ENCODE results near the gene PCDHGB5.
"Not testable (repeated sequence)": the region's sequence is repeated elsewhere in the genome, so short reads cannot be mapped to it uniquely, and the experiment has no call there.

The PCDHGB5 gene

GRCh38 chr5:141397756-141398551 is at the start of gene PCDHGB5:
TSS of gene PCDHGB5 (plus strand) at chr5:141397947. CDS start at chr5:141398128, 181 bp downstream.
- peak; percentile 0 for DNase-seq

- DNase-seq, result no peak
Measured at GRCh38 chr5:141349917-141350619, 47.7 kb upstream of the PCDHGB5 start, which contains the start of gene PCDHGB1. TSS of gene PCDHGB1 (plus strand) at chr5:141350099. CDS start at chr5:141350261, 162 bp downstream.

GRCh38 chr5:141351591-141351990 is 46.2 kb upstream of the PCDHGB5 start:
- DNase-seq, result no peak

- DNase-seq, result no peak
Measured at GRCh38 chr5:141354900-141355469, 42.8 kb upstream of the PCDHGB5 start, which contains the start of gene PCDHGA4. TSS of gene PCDHGA4 (plus strand) at chr5:141355021. CDS start at chr5:141355108, 87 bp downstream.

- no peak for DNase-seq
Measured at GRCh38 chr5:141355641-141356040, 42.1 kb upstream of the PCDHGB5 start.

- no peak for DNase-seq
Measured at GRCh38 chr5:141356133-141356532, 41.6 kb upstream of the PCDHGB5 start.

- no peak for DNase-seq
Measured at GRCh38 chr5:141356950-141357349, 40.8 kb upstream of the PCDHGB5 start.

GRCh38 chr5:141359790-141360426 is 37.8 kb upstream of the PCDHGB5 start, which contains the start of gene PCDHGB2:
TSS of gene PCDHGB2 (plus strand) at chr5:141359994. CDS start at chr5:141360136, 142 bp downstream.
- DNase-seq, result no peak

GRCh38 chr5:141360685-141361084 is 37.1 kb upstream of the PCDHGB5 start:
- no peak for DNase-seq

GRCh38 chr5:141362719-141363118 is 35.0 kb upstream of the PCDHGB5 start:
- no peak for DNase-seq

- no peak for DNase-seq
Measured at GRCh38 chr5:141363952-141364660, 33.6 kb upstream of the PCDHGB5 start, which contains the start of gene PCDHGA5. TSS of gene PCDHGA5 (plus strand) at chr5:141364162. CDS start at chr5:141364331, 169 bp downstream.

GRCh38 chr5:141366016-141366896 is 31.5 kb upstream of the PCDHGB5 start:
- no peak for DNase-seq

- no peak for DNase-seq
Measured at GRCh38 chr5:141369994-141370848, 27.5 kb upstream of the PCDHGB5 start, which contains the start of gene PCDHGB3. TSS of gene PCDHGB3 (plus strand) at chr5:141370242. CDS start at chr5:141370395, 153 bp downstream.

GRCh38 chr5:141371572-141372475 is 25.9 kb upstream of the PCDHGB5 start:
- DNase-seq, result no peak

GRCh38 chr5:141373673-141374317 is 24.0 kb upstream of the PCDHGB5 start, which contains the start of gene PCDHGA6:
TSS of gene PCDHGA6 (plus strand) at chr5:141373891. CDS start at chr5:141374084, 193 bp downstream.
- DNase-seq, result no peak

GRCh38 chr5:141374627-141375026 is 23.1 kb upstream of the PCDHGB5 start:
- DNase-seq, result no peak

GRCh38 chr5:141375444-141376155 is 22.1 kb upstream of the PCDHGB5 start:
- DNase-seq, result not testable (repeated sequence)

All from NCI-H187 treated with DMSO at 0.1 percent for 48 hours (cell line).